HG03039 (cell line): ENCODE results near the gene MUC20.
"Not testable (repeated sequence)": the region's sequence is repeated elsewhere in the genome, so short reads cannot be mapped to it uniquely, and the experiment has no call there.

Experiments used
- ATAC-seq: cut with Tn5 transposase; IDR thresholded peaks from one replicate; pipeline ENCODE4 v1.9.1; 2021; ENCODE audit warnings: mild to moderate bottlenecking, moderate library complexity; ENCODE audit not compliant: unreplicated experiment

MUC20 gene

DNA sequence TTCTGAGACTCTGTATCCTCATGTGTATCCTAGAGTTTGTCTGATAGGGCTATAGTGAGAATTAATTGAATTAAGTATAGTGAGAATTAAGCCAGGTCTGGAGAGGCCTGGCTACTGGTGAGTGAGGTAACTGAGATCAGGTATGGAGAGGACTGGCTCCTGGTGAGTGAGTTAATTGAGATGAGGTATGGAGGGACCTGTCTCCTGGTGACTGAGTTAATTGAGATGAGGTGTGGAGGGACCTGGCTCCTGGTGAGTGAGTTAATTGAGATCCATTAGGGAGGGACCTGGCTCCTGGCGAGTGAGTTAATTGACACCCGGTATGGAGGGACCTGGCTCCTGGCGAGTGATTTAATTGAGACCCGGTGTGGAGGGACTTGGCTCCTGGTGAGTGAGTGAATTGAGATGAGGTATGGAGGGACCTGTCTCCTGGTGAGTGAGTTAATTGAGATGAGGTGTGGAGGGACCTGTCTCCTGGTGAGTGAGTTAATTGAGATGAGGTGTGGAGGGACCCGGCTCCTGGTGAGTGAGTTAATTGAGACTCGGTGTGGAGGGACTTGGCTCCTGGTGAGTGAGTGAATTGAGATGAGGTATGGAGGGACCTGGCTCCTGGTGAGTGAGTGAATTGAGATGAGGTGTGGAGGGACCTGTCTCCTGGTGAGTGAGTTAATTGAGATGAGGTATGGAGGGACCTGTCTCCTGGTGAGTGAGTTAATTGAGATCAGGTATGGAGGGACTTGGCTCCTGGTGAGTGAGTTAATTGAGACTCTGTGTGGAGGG lies 10.5 kb upstream of the MUC20 start:
- ATAC-seq = not testable (repeated sequence)

DNA sequence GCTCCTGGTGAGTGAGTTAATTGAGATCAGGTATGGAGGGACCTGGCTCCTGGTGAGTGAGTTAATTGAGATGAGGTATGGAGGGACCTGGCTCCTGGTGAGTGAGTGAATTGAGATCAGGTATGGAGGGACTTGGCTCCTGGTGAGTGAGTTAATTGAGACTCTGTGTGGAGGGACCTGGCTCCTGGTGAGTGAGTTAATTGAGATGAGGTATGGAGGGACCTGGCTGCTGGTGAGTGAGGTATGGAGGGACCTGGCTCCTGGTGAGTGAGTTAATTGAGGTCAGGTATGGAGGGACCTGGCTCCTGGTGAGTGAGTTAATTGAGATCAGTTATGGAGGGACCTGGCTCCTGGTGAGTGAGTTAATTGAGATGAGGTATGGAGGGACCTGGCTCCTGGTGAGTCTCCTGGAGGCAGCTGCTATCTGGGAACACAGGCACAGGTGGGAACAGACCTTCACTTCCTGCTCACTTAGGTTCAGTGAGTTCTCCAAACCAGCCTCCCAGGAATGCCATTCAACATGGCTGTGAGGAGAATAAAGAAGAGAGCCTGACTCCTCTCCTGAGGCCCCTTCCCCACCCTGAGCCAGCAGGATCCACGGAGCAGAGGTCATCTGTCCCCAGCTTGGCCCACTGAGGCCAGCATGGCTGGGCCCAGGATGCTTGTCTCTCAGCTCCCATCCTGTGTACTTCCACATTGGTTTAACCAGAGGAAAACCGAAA lies 9.5 kb upstream of the MUC20 start:
- ATAC-seq = not testable (repeated sequence)

GRCh38 chr3:195711813-195712534 lies 8.8 kb upstream of the MUC20 start:
- no peak for ATAC-seq

DNA sequence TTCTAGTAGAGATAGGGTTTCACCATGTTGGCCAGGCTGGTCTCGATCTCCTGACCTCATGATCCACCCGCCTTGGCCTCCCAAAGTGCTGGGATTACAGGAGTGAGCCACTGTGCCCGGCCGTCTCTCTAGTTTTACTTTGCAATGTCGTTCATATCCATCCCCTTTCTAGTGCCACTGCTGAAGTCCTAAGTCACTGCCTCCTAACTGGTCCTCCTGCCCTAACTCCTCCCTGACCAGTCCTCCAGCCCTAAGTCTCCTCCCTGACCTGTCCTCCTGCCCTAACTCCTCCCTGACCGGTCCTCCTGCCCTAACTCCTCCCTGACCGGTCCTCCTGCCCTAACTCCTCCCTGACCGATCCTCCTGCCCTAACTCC lies 8.3 kb upstream of the MUC20 start:
- ATAC-seq = not testable (repeated sequence)

DNA sequence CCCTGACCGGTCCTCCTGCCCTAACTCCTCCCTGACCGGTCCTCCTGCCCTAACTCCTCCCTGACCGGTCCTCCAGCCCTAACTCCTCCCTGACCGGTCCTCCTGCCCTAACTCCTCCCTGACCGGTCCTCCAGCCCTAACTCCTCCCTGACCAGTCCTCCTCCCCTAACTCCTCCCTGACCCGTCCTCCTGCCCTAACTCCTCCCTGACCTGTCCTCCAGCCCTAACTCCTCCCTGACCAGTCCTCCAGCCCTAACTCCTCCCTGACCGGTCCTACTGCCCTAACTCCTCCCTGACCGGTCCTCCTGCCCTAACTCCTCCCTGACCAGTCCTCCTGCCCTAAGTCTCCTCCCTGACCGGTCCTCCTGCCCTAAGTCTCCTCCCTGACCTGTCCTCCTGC lies 7.6 kb upstream of the MUC20 start:
- not testable (repeated sequence) for ATAC-seq

DNA sequence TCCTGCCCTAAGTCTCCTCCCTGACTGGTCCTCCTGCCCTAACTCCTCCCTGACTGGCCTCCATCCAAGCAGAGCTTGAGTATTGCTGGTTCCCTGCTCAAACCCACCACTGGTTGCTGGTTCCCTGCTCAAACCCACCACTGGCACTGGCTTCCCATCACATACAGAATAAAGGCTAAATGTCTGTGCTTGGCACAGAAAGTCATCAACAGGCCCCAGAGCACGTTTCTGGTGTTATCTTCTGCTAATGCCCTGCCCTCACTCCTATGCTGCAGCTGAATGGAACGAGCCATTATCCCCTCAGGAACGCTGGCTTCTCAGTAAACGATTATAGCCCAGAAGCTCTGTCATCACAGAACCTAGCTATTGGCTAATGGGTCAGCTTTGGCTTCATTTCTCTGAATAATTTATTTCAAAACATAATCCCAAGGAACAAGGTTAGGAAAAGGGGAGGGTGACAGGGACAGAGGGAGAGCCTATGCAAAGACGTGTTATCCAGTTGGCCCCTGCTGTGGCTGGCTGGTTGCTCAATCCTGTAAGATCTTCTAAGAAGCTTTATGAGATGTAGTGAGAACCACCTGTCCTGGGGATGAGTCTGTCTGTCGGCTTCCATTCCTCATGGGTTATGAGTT lies 6.3 kb upstream of the MUC20 start:
- no peak for ATAC-seq

DNA sequence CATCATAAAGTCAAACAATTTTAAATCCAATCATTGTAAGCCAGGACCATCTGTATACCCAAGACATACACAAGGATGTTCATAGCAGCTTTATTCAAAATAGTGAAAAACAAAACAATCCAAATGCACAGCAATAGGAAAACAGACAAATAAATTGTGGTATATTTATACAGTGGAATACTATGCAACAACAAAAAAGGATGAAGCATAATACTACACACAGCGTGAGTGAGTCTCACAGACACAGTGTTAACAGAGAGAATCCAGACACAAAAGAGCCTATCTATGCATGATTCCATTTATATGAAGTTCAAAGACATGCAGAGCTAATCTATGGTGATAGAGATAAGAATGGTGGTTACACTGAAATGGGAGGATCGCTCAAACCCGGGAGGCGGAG lies 5.6 kb upstream of the MUC20 start:
- ATAC-seq = no peak

GRCh38 chr3:195715583-195716266 lies 5.1 kb upstream of the MUC20 start:
- ATAC-seq = no peak

- no peak for ATAC-seq
Observed at GRCh38 chr3:195717416-195717815, 3.4 kb upstream of the MUC20 start.

- no peak for ATAC-seq
Observed at GRCh38 chr3:195717852-195718476, 2.8 kb upstream of the MUC20 start.

DNA sequence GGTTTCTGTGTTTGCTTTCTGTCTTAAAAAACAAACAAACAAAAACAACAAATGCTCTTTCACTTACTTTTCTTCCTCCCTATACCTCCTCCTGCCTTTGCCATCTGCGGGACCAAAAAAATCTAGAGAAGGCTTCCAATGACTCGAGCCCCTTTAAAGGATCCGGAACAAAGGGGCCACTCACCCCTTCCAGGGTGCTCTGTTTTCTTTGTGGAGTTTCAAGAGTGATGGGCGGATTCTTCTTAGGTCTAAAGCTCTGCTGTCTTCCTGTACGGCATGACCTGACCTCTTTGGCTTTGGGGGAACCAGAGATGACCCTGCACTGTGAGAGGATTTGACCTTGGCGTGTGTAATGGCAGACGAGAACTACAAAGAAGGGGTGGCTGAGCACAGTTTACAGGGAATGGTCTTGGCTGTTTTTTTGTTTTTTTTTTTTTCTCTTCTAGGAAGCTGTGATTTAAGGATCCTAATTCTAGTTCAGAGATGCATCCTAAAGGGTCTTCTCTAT lies 2.2 kb upstream of the MUC20 start:
- ATAC-seq = no peak

DNA sequence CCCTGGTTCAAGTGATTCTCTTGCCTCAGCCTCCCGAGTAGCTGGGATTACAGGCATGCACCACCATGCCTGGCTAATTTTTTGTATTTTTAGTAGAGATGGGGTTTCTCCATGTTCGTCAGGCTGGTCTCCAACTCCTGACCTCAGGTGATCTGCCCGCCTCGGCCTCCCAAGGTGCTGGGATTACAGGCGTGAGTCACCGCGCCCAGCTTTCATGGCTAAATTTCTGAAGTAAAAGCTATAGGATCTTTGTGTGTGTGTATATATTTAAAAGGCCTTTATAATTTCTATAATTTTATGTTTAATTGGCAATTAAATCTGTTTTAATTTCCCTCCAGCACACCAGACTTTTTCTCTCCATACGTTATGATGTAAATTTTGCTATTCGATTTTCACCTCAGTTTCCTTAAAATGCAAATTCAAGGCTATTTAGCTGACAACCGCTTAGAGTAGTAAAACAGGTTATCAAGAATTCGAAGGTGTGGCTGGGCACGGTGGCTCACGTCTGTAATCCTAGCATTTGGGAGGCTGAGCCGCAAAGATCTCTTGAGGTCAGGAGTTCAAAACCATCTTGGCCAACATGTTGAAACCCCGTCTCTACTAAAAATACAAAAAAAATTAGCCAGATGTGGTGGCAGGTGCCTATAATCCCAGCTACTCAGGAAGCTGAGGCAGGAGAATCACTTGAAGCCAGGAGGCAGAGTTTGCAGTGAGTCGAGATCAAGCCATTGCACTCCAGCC lies 1.1 kb upstream of the MUC20 start:
- ATAC-seq = not testable (repeated sequence)

- ATAC-seq = not testable (repeated sequence)
Observed at GRCh38 chr3:195722139-195722995, 1.6 kb downstream of the MUC20 start.

DNA sequence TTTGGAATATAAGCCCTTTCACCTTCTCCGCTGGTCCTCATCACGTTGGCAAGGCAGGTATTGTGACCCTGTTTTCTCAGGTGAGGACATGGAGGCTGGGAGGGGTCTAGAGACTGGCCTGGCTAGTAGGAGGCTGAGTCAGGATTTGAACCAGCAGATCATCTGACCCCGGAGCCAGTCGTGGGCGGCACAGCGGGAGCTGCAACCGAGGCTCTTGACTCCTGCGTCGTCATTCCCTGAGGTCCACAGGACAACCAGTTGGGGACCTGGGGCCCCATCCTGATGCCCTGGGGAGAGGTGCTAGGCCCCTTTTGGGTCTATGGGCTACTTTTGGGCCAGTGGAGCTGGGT lies 2.2 kb downstream of the MUC20 start:
- ATAC-seq = not testable (repeated sequence)

DNA sequence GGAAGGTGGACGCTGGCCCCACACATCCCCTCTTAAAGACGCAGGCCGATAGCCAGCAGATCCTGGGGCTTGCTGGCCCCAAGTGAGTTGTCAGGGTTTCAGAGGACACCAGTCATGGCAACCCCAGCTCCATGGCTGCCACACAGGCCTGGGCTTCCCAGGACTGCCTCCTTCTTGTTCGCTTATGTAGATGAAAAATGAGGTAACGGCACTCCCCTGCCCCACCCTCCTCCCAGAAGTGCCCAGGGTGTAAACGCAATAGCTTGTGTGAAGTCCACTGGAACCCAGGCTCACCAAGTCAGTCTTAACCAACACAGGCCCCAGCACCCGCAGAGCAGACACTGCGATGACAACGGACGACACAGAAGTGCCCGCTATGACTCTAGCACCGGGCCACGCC lies 3.6 kb downstream of the MUC20 start:
- not testable (repeated sequence) for ATAC-seq

DNA sequence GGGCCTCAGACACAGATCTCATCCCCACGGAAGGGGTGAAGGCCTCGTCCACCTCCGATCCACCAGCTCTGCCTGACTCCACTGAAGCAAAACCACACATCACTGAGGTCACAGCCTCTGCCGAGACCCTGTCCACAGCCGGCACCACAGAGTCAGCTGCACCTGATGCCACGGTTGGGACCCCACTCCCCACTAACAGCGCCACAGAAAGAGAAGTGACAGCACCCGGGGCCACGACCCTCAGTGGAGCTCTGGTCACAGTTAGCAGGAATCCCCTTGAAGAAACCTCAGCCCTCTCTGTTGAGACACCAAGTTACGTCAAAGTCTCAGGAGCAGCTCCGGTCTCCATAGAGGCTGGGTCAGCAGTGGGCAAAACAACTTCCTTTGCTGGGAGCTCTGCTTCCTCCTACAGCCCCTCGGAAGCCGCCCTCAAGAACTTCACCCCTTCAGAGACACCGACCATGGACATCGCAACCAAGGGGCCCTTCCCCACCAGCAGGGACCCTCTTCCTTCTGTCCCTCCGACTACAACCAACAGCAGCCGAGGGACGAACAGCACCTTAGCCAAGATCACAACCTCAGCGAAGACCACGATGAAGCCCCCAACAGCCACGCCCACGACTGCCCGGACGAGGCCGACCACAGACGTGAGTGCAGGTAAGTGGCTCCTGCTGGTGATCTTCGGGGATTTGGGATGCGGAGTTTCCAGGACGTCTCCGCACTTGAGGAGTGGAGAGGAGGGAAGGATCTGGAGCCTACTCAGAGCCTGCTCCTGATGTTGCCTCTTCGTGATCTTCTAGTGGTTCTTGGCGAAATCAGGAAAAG lies 5.3 kb downstream of the MUC20 start:
- not testable (repeated sequence) for ATAC-seq

DNA sequence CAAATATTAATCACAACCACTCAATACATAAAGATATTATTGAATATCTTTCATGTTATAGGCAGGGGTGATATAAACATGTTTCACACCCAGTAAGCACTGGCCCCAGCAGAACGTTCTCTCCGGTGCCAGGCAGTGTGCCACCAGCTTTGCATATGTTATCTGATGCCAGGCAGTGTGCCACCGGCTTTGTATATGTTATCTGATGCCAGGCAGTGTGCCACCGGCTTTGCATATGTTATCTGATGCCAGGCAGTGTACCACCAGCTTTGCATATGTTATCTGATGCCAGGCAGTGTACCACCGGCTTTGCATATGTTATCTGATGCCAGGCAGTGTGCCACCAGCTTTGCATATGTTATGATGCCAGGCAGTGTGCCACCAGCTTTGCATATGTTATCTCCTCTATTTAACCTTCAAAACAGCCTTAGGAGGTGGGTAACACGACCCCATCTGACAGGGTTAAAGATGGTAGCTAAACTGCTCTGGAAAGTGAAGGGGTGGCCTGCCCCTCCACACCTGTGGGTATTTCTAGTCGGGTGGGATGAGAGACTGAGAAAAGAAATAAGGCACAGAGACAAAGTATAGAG lies 6.9 kb downstream of the MUC20 start:
- no peak for ATAC-seq
